ENCODE measurements around the gene MED4. TPM values are rescaled to one million over a fixed set of nuclear protein-coding genes. Genes with fewer than 3 reads are reported as not detected.

Gene MED4
- total and polyA plus RNA-seq, 2 of the 8 experiments (the other 6 are each of a cell fraction or from before 2014, with no cell fraction given), result 25.7 to 48.1 TPM

DNA sequence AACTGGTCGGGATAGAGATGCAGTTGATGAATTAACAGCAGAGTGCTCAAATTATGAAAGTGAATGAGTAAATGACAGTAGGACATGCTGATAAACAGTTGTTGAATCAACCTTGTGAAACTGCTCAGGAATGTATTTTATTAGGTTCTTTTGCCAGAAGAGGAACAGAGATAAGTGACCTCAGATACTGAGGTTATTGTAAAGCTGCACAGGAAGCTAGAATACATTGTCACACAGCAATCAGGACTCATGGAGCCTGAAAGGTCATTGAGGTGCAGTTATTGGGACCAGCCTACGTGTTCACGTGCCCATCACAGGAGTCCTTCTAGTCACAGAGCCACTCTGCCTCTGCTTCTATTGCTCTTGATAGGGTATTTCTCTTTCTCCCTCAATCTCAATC, 47.5 kb upstream of the MED4 start:
- CTCF ChIA-PET (ENCODE audit: partially characterized antibody), result interaction anchor here (0.9 to 1.6 kb wide), 2 partner anchors 15 to 40 kb away, joined by 3 to 4 read pairs; no protein-coding TSS in a partner anchor
- no peak for TF ChIP-seq MAFK (IDR thresholded peaks at IDR 0.05; ENCODE audit: low read depth, low read length)

More for the DNA sequence above, 47.5 kb upstream of the MED4 start:
- H3K4me3 ChIP-seq (ENCODE audit: extremely low read depth in 1 of 4, insufficient read depth in 2 of 4, low read depth in 3 of 4, low read length in 4 of 4), result no peak overlapping the region
- no peak overlapping the region for H3K18ac ChIP-seq (ENCODE audit: extremely low read depth, low read length)
- H3K79me2 ChIP-seq (ENCODE audit: control insufficient read depth in 1 of 2, insufficient read depth in 2 of 2, low read length in 2 of 2), result no peaks in the 10 kb centered on the region
- no peaks in the 10 kb centered on the region for H3K9me3 ChIP-seq (ENCODE audit: insufficient read depth in 2 of 2, low read depth in 1 of 2, low read length in 1 of 2)
- H2BK12ac ChIP-seq (ENCODE audit: low read depth, low read length), result no peak overlapping the region
- H4K20me1 ChIP-seq (replicated peaks in 1 of 2; ENCODE audit: control insufficient read depth in 1 of 2, insufficient read depth in 2 of 2, low read length in 2 of 2), result no peaks in the 10 kb centered on the region
- POLR2A ChIA-PET (ENCODE audit: partially characterized antibody), result no interaction called here
- H3K14ac ChIP-seq (ENCODE audit: insufficient read length), result no peak overlapping the region
- H3K23me2 ChIP-seq (ENCODE audit: low read depth, low read length), result no peaks in the 10 kb centered on the region
- no peak overlapping the region for H3K23ac ChIP-seq (ENCODE audit: insufficient read length)
- no peaks in the 10 kb centered on the region for H3K4me1 ChIP-seq (replicated peaks in 1 of 4; ENCODE audit: control insufficient read depth in 3 of 4, insufficient read depth in 4 of 4, low read length in 3 of 4)
- H2AK5ac ChIP-seq (ENCODE audit: low read depth, low read length), result no peak overlapping the region
- H2BK15ac ChIP-seq (ENCODE audit: low read length), result no peak overlapping the region
- no peaks in the 10 kb centered on the region for H3K36me3 ChIP-seq (ENCODE audit: control insufficient read depth in 2 of 4, insufficient read depth in 4 of 4, low read length in 3 of 4)
- H3K79me1 ChIP-seq (ENCODE audit: low read depth, low read length), result no peaks in the 10 kb centered on the region
- no peak overlapping the region for H3K4me2 ChIP-seq (ENCODE audit: insufficient read depth in 1 of 2, low read depth in 2 of 2, low read length in 2 of 2)
- no peak overlapping the region for H3K56ac ChIP-seq (replicated peaks; ENCODE audit: insufficient read length, low read depth, low read length)
- no peaks in the 10 kb centered on the region for H3K27me3 ChIP-seq (replicated peaks in 1 of 4; ENCODE audit: control insufficient read depth in 3 of 4, extremely low read depth in 1 of 4, insufficient read depth in 3 of 4, low read length in 3 of 4)
- no peak for FAIRE-seq
- no peak overlapping the region for H2BK120ac ChIP-seq (replicated peaks; ENCODE audit: low read depth, low read length)
- no peak overlapping the region for H3K27ac ChIP-seq (ENCODE audit: low read depth, low read length)
- no peak overlapping the region for H4K91ac ChIP-seq (replicated peaks; ENCODE audit: insufficient read length, low read length)
- no peak overlapping the region for H3K9ac ChIP-seq (replicated peaks in 1 of 4; ENCODE audit: extremely low read depth in 1 of 4, low read depth in 3 of 4, low read length in 3 of 4)
- DNase-seq (ENCODE audit: low read depth in 1 of 2, low spot score in 2 of 2), result no peak
- no peak overlapping the region for H3K4ac ChIP-seq (replicated peaks; ENCODE audit: insufficient read length, low read depth, low read length)
- H4K8ac ChIP-seq (ENCODE audit: extremely low read depth, insufficient read depth, low read length), result no peak overlapping the region
- H2BK20ac ChIP-seq (ENCODE audit: low read length), result no peak overlapping the region
- H2BK5ac ChIP-seq (ENCODE audit: low read depth, low read length), result no peak overlapping the region
- no peak overlapping the region for H2AFZ ChIP-seq (ENCODE audit: low read length)
- WGBS, 2 experiments (ENCODE audit: extremely low coverage in 1 of 2, insufficient coverage in 1 of 2, insufficient read length in 1 of 2, insufficient replicate concordance in 2 of 2, low coverage in 1 of 2, low lambda C conversion rate in 2 of 2, missing lambda C conversion rate in 1 of 2), result 94% methylated on average over 3 of the region's 3 CpGs; no CpG with 5 or more reads in 1 of the 2 experiments
- no peak overlapping the region for H4K5ac ChIP-seq (ENCODE audit: insufficient read length, low read depth, low read length)
